PC-9 (cell line): ENCODE measurements around the gene OVCH2. TPM values are rescaled to one million over a fixed set of nuclear protein-coding genes. Genes with fewer than 3 reads are reported as not detected.
"Not testable (repeated sequence)": the region's sequence is repeated elsewhere in the genome, so short reads cannot be mapped to it uniquely, and the experiment has no call there.

Experiments
- BruUV-seq: library from RNA; stranded (reverse); fragments of 400-500 nt; replicated peaks from 2 replicates; lab custom pipeline; 2021; lab: Mats Ljungman, UMichigan
- CTCF ChIA-PET: fragments of 300-600 bp; sonication (Branson Sonifier 250); formaldehyde crosslinking; loops from one replicate; lab custom pipeline; 2022; ENCODE audit warnings: antibody characterized with exemption; lab: Charles Lee
- POLR2A ChIA-PET: fragments of 300-600 bp; sonication (Branson Sonifier 250); formaldehyde crosslinking; loops from one replicate; lab custom pipeline; 2022; ENCODE audit warnings: antibody characterized with exemption; ENCODE audit not compliant: unreplicated experiment; lab: Charles Lee
- DNase-seq, 2 experiments: peaks; one replicate each; pipeline versions ENCODE4 v3.0.0 to v3.0.0-alpha.2; 2015 to 2022; ENCODE audit warnings: mixed read lengths in 1 of 2
- H2AFZ ChIP-seq: fragments of 200-600 bp; sonication (generic); 2 replicates; pipeline ENCODE4 v1.8.1; 2017; ENCODE audit warnings: antibody characterized with exemption
- H3F3A ChIP-seq: fragments of 200-600 bp; sonication (generic); 2 replicates; pipeline ENCODE4 v1.8.1; 2017; ENCODE audit warnings: antibody characterized with exemption, mild to moderate bottlenecking, low read depth; ENCODE audit not compliant: insufficient read depth
- H3K27ac ChIP-seq: fragments of 200-600 bp; sonication (generic); 2 replicates; pipeline ENCODE4 v1.6.1; 2016; ENCODE audit warnings: mixed run types
- H3K27me3 ChIP-seq: fragments of 200-600 bp; sonication (generic); 2 replicates; pipeline ENCODE4 v1.6.1; 2016; ENCODE audit warnings: low read depth, mixed run types; ENCODE audit not compliant: insufficient read depth
- H3K36me3 ChIP-seq: fragments of 200-600 bp; sonication (generic); 2 replicates; pipeline ENCODE4 v1.6.1; 2016; ENCODE audit warnings: low read depth, mixed run types
- H3K4me1 ChIP-seq: fragments of 200-600 bp; sonication (generic); replicated peaks from 2 replicates; pipeline ENCODE4 v1.6.1; 2016; ENCODE audit warnings: mixed run types; ENCODE audit not compliant: insufficient read depth
- H3K4me2 ChIP-seq: fragments of 200-600 bp; sonication (generic); 2 replicates; pipeline ENCODE4 v1.6.1; 2017; ENCODE audit warnings: mixed run types
- H3K4me3 ChIP-seq: fragments of 200-600 bp; sonication (generic); 2 replicates; pipeline ENCODE4 v1.6.1; 2016; ENCODE audit warnings: mixed run types
- H3K79me2 ChIP-seq: fragments of 200-600 bp; sonication (generic); 2 replicates; pipeline ENCODE4 v1.6.1; 2017; ENCODE audit warnings: low read depth, mixed run types
- H3K9me2 ChIP-seq: fragments of 200-600 bp; sonication (generic); 2 replicates; pipeline ENCODE4 v1.8.1; 2017; ENCODE audit warnings: mild to moderate bottlenecking; ENCODE audit not compliant: insufficient read depth
- H3K9me3 ChIP-seq: fragments of 200-600 bp; sonication (generic); 2 replicates; pipeline ENCODE4 v1.8.1; 2016; ENCODE audit warnings: low read depth; ENCODE audit not compliant: insufficient read depth
- H4K20me1 ChIP-seq: fragments of 200-600 bp; sonication (generic); 2 replicates; pipeline ENCODE4 v1.8.1; 2017; ENCODE audit not compliant: insufficient read depth
- EZH2 ChIP-seq: fragments of 200-600 bp; sonication (generic); IDR thresholded peaks from 2 replicates; pipeline ENCODE4 v1.8.0; 2017; ENCODE audit warnings: antibody characterized with exemption, low read depth
- intact Hi-C: fragments of 100-400 bp; cut with micrococcal nuclease; formaldehyde crosslinking; loops from one replicate; pipeline ENCODE4 v1.10.0; 2022; ENCODE audit not compliant: unreplicated experiment
- total RNA-seq: library from RNA; stranded (reverse); gene quantifications from 2 replicates; pipeline ENCODE4 v1.2.3, GENCODE V29; 2021
- TF ChIP-seq, protein P1 (sequence below): fragments of 200-600 bp; sonication (generic); conservative IDR thresholded peaks from 2 replicates; pipeline ENCODE4 v1.6.1; 2017; ENCODE audit warnings: mixed run types, antibody characterized with exemption, mild to moderate bottlenecking, moderate library complexity

The OVCH2 gene
- total RNA-seq, 1 experiment from 2014 or later = 4.8 TPM

DNA sequence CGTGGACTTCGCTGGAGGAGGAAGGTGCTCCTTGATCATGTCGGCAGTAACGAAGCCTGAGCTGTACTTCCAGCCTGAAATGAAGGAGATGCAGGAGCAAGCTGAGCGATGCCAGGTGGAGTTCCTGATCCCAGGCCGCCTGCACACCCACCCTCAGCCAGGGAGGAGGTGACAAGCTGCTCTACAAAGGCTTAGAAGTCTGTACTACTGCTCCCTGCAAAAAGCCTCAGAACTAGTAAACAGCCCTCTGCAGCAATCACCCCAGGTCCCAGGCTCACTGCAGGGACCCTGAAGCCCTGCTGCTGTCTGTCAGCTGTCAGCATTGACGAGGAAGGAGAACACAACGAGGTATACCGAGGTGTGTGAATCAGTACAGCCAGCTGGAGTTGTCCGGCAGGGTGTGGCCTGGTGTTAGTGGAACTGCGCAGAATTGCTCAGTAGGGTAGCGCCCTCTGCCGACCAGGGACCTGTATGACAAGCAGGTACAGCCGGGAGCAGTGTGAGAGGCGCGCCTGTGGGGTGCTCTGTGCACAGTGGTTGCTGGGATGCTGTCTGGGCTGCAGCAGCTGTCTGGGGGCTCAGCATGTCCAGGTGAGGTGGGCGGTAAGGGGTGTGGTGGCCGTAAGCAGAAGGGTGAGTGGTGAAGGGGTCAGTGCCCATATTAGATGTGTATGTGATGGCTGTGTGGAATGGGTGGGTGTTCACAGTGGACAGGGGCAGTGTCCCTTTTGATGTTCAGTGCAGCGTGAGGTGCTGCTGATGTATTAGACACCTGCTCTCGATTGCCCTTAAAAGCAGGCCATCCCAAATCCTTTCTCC lies 40.6 kb downstream of the OVCH2 start:
- H3F3A ChIP-seq = no peaks in the 10 kb centered on the region
- no peaks in the 10 kb centered on the region for H3K9me3 ChIP-seq
- H3K79me2 ChIP-seq = no peaks in the 10 kb centered on the region
- no peaks in the 10 kb centered on the region for H3K27me3 ChIP-seq
- no TSS peak for BruUV-seq
- H3K4me1 ChIP-seq = no peaks in the 10 kb centered on the region
- H3K9me2 ChIP-seq = no peaks in the 10 kb centered on the region
- H3K4me3 ChIP-seq = no peak overlapping the region
- intact Hi-C loops = loop anchor here (2.0 kb wide), 1 partner anchor 95 kb away; no protein-coding TSS in a partner anchor
- no peaks in the 10 kb centered on the region for H3K36me3 ChIP-seq
- H4K20me1 ChIP-seq = no peaks in the 10 kb centered on the region
- H3K27ac ChIP-seq = no peak overlapping the region
- ChIA-PET CTCF (interaction anchor here (0.9 kb wide), 1 partner anchor 94 kb away, joined by 5 read pairs; no protein-coding TSS in a partner anchor), POLR2A (no interaction called here)
- H3K4me2 ChIP-seq = no peak overlapping the region
- peak; percentile 42 to 60 for DNase-seq
- H2AFZ ChIP-seq = no peak overlapping the region
- TF ChIP-seq EZH2 = no peak
- TF ChIP-seq, protein P1, sequence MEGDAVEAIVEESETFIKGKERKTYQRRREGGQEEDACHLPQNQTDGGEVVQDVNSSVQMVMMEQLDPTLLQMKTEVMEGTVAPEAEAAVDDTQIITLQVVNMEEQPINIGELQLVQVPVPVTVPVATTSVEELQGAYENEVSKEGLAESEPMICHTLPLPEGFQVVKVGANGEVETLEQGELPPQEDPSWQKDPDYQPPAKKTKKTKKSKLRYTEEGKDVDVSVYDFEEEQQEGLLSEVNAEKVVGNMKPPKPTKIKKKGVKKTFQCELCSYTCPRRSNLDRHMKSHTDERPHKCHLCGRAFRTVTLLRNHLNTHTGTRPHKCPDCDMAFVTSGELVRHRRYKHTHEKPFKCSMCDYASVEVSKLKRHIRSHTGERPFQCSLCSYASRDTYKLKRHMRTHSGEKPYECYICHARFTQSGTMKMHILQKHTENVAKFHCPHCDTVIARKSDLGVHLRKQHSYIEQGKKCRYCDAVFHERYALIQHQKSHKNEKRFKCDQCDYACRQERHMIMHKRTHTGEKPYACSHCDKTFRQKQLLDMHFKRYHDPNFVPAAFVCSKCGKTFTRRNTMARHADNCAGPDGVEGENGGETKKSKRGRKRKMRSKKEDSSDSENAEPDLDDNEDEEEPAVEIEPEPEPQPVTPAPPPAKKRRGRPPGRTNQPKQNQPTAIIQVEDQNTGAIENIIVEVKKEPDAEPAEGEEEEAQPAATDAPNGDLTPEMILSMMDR = peak; percentile 85

DNA sequence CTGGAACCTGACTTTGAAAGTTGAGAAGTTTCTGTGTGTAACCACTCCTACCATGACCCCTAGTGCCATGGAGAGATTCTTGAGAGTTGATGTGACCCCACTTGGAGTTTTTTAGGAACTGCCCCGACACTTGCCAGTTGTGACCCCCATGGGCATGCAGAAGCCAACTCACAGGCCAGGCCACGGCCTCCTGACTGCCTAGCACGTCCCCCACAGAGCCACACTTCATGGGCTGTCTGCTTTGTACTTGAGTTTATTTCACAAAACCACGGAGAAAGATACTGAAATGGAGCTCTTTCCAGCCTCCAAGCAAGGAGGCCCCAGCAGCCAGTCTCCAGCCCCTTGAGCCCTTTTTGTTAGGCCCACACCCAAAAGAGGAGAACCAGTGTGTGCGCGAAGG lies 41.4 kb downstream of the OVCH2 start:
- BruUV-seq = no TSS peak
- Histone ChIP-seq H3F3A (no peaks in the 10 kb centered on the region), H3K9me2 (no peaks in the 10 kb centered on the region), H3K79me2 (no peaks in the 10 kb centered on the region), H3K4me3 (no peak overlapping the region), H4K20me1 (no peaks in the 10 kb centered on the region), H3K27me3 (no peaks in the 10 kb centered on the region), H3K4me2 (no peak overlapping the region), H2AFZ (no peak overlapping the region), H3K27ac (no peak overlapping the region), H3K36me3 (no peaks in the 10 kb centered on the region), H3K9me3 (no peaks in the 10 kb centered on the region), H3K4me1 (no peaks in the 10 kb centered on the region)
- TF ChIP-seq, protein P1 = no peak
- no peak for TF ChIP-seq EZH2
- intact Hi-C loops = loop anchor here (2.0 kb wide), 1 partner anchor 94 kb away; no protein-coding TSS in a partner anchor
- ChIA-PET POLR2A (no interaction called here), CTCF (interaction anchor here (0.9 kb wide), 1 partner anchor 94 kb away, joined by 5 read pairs; no protein-coding TSS in a partner anchor)
- DNase-seq = no peak

DNA sequence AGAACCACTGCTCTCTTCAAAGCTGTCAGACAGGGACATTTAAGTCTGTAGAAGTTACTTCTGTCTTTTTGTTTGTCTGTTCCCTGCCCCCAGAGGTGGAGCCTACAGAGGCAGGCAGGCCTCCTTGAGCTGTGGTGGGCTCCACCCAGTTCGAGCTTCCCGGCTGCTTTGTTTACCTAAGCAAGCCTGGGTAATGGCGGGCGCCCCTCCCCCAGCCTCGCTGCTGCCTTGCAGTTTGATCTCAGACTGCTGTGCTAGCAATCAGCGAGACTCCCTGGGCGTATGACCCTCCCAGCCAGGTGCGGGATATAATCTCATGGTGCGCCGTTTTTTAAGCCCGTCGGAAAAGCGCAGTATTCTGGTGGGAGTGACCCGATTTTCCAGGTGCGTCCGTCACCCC lies 42.7 kb downstream of the OVCH2 start:
- H3K4me1 ChIP-seq, H3K27ac ChIP-seq, BruUV-seq, H4K20me1 ChIP-seq, H3F3A ChIP-seq, POLR2A ChIA-PET, H3K27me3 ChIP-seq, DNase-seq, H3K9me2 ChIP-seq, intact Hi-C loops, H3K9me3 ChIP-seq, H3K79me2 ChIP-seq, H3K4me3 ChIP-seq, H3K4me2 ChIP-seq, H3K36me3 ChIP-seq, CTCF ChIA-PET, H2AFZ ChIP-seq: not testable (repeated sequence)
